WTC11 (cell line): Measurements from ENCODE around the gene STK17A.

Experiments
- JUN ChIP-seq: sonication (generic); formaldehyde crosslinking; IDR thresholded peaks from 2 replicates; pipeline ENCODE4 v1.8.0; 2023; ENCODE audit warnings: mild to moderate bottlenecking, missing genetic modification reagents
- SP1 ChIP-seq: sonication (generic); formaldehyde crosslinking; conservative IDR thresholded peaks from 2 replicates; pipeline ENCODE4 v1.8.1; 2022; ENCODE audit warnings: missing genetic modification reagents
- TF ChIP-seq, protein P1 (sequence below): sonication (generic); formaldehyde crosslinking; IDR thresholded peaks from 2 replicates; pipeline ENCODE4 v1.8.1; 2023; ENCODE audit warnings: mild to moderate bottlenecking, missing genetic modification reagents, moderate library complexity
- TF ChIP-seq, protein P2 (sequence below): fragments of 200-600 bp; IDR thresholded peaks from 2 replicates; pipeline ENCODE4 v1.8.0; 2022; ENCODE audit warnings: antibody characterized with exemption
- TF ChIP-seq, protein P3 (sequence below): sonication (generic); formaldehyde crosslinking; IDR thresholded peaks from 2 replicates; pipeline ENCODE4 v1.8.1; 2022; ENCODE audit warnings: mild to moderate bottlenecking, missing genetic modification reagents, moderate library complexity, borderline replicate concordance

DNA sequence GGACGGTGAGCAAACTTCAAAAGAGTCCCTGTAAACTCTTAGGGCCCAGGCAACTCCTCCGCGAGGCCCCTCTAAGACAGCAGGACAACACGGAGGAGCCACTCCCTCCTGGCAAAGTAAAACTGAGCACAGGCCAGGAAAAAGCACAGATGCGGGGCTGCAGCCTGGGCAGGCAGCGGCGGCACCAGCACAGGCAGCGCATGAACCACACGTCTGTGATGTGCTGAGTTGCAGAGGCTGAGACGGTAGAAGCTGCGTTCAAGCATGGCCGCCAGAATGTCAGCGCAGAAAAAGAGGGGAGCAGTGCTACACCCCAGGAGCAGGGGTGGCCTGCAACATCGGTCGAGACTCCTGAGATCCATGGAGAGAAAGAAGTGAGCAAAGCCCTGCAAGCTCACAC is 46.1 kb upstream of the STK17A start:
- TF ChIP-seq, protein P1, sequence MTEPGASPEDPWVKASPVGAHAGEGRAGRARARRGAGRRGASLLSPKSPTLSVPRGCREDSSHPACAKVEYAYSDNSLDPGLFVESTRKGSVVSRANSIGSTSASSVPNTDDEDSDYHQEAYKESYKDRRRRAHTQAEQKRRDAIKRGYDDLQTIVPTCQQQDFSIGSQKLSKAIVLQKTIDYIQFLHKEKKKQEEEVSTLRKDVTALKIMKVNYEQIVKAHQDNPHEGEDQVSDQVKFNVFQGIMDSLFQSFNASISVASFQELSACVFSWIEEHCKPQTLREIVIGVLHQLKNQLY, result no peak
- TF ChIP-seq SP1 (CRISPR knock-in tag) (no peak), JUN (CRISPR knock-in tag) (no peak)
- TF ChIP-seq, protein P2, sequence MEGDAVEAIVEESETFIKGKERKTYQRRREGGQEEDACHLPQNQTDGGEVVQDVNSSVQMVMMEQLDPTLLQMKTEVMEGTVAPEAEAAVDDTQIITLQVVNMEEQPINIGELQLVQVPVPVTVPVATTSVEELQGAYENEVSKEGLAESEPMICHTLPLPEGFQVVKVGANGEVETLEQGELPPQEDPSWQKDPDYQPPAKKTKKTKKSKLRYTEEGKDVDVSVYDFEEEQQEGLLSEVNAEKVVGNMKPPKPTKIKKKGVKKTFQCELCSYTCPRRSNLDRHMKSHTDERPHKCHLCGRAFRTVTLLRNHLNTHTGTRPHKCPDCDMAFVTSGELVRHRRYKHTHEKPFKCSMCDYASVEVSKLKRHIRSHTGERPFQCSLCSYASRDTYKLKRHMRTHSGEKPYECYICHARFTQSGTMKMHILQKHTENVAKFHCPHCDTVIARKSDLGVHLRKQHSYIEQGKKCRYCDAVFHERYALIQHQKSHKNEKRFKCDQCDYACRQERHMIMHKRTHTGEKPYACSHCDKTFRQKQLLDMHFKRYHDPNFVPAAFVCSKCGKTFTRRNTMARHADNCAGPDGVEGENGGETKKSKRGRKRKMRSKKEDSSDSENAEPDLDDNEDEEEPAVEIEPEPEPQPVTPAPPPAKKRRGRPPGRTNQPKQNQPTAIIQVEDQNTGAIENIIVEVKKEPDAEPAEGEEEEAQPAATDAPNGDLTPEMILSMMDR, result no peak
- TF ChIP-seq, protein P3, sequence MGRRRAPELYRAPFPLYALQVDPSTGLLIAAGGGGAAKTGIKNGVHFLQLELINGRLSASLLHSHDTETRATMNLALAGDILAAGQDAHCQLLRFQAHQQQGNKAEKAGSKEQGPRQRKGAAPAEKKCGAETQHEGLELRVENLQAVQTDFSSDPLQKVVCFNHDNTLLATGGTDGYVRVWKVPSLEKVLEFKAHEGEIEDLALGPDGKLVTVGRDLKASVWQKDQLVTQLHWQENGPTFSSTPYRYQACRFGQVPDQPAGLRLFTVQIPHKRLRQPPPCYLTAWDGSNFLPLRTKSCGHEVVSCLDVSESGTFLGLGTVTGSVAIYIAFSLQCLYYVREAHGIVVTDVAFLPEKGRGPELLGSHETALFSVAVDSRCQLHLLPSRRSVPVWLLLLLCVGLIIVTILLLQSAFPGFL (CRISPR knock-in tag), result no peak
